Measurements from ENCODE around the gene FYN.

GRCh38 chr6:111809264-111809663 is 64.0 kb downstream of the FYN start:
- no peak for TF ChIP-seq ZNF274 (IDR thresholded peaks at IDR 0.05; ENCODE audit: low read depth, low read length)
- no peak for TF ChIP-seq YY1 (IDR thresholded peaks at IDR 0.05; ENCODE audit: insufficient read depth, insufficient read length)
- no peak for TF ChIP-seq SUZ12 (IDR thresholded peaks at IDR 0.05; ENCODE audit: extremely low read depth, insufficient read depth, insufficient read length)

All from NT2/D1 (cell line).